ENCODE results near the gene SLC2A10.

Gene SLC2A10

DNA sequence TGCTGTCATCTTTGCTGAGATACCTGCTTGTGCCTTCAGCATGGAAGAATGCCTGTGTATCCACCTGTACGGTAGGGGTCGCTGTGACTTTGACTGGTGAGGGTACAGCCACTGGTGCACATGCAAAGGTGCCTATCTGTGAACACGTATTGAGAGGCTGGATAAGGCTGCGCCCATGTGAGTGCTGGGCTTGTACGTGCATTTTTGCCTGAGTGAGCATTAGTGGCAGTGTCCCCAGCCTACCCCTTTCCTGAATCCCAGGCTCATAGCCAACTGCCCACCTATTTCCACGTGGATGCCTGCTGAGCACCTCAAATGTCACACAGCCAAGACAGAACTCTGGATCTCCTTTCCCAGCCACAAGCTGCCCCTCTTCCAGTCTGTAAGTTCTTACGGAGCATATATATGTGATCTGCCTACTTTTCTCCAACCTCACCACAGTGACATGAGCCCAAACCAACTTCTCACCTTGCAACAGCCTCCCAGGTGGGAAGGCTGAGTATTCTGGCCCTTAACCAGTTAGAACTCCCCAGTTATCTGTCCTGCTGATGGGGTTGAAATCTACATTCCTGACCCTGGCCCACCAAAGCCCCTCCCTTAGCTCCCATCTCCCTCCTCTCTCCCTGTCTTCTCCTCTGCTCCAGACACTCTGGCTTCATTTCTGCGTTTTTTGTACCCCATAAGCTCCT lies 1.1 kb upstream of the SLC2A10 start (continued):
- TF ChIP-seq, protein P1, sequence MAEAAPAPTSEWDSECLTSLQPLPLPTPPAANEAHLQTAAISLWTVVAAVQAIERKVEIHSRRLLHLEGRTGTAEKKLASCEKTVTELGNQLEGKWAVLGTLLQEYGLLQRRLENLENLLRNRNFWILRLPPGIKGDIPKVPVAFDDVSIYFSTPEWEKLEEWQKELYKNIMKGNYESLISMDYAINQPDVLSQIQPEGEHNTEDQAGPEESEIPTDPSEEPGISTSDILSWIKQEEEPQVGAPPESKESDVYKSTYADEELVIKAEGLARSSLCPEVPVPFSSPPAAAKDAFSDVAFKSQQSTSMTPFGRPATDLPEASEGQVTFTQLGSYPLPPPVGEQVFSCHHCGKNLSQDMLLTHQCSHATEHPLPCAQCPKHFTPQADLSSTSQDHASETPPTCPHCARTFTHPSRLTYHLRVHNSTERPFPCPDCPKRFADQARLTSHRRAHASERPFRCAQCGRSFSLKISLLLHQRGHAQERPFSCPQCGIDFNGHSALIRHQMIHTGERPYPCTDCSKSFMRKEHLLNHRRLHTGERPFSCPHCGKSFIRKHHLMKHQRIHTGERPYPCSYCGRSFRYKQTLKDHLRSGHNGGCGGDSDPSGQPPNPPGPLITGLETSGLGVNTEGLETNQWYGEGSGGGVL (tag by site-specific recombination; IDR thresholded peaks at IDR 0.05), result no peak
- TF ChIP-seq, protein P2, sequence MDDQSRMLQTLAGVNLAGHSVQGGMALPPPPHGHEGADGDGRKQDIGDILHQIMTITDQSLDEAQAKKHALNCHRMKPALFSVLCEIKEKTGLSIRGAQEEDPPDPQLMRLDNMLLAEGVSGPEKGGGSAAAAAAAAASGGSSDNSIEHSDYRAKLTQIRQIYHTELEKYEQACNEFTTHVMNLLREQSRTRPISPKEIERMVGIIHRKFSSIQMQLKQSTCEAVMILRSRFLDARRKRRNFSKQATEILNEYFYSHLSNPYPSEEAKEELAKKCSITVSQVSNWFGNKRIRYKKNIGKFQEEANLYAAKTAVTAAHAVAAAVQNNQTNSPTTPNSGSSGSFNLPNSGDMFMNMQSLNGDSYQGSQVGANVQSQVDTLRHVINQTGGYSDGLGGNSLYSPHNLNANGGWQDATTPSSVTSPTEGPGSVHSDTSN (CRISPR knock-in tag; IDR thresholded peaks at IDR 0.05), result no peak
- TF ChIP-seq IKZF3 (tag by site-specific recombination; IDR thresholded peaks at IDR 0.05) (no peak), RBAK (tag by site-specific recombination; IDR thresholded peaks at IDR 0.05) (no peak), ZNF354C (tag by site-specific recombination; IDR thresholded peaks at IDR 0.05; ENCODE audit: borderline replicate concordance, low read depth) (no peak), ZBTB1 (tag by site-specific recombination; IDR thresholded peaks at IDR 0.05) (no peak), ZNF624 (tag by site-specific recombination; IDR thresholded peaks at IDR 0.05) (no peak)
- TF ChIP-seq, protein P3, sequence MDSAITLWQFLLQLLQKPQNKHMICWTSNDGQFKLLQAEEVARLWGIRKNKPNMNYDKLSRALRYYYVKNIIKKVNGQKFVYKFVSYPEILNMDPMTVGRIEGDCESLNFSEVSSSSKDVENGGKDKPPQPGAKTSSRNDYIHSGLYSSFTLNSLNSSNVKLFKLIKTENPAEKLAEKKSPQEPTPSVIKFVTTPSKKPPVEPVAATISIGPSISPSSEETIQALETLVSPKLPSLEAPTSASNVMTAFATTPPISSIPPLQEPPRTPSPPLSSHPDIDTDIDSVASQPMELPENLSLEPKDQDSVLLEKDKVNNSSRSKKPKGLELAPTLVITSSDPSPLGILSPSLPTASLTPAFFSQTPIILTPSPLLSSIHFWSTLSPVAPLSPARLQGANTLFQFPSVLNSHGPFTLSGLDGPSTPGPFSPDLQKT (IDR thresholded peaks at IDR 0.05; ENCODE audit: borderline replicate concordance, low read depth, low read length), result no peak
- TF ChIP-seq, protein P4, sequence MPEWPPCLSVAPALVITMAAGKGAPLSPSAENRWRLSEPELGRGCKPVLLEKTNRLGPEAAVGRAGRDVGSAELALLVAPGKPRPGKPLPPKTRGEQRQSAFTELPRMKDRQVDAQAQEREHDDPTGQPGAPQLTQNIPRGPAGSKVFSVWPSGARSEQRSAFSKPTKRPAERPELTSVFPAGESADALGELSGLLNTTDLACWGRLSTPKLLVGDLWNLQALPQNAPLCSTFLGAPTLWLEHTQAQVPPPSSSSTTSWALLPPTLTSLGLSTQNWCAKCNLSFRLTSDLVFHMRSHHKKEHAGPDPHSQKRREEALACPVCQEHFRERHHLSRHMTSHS (tag by site-specific recombination; IDR thresholded peaks at IDR 0.05), result no peak

DNA sequence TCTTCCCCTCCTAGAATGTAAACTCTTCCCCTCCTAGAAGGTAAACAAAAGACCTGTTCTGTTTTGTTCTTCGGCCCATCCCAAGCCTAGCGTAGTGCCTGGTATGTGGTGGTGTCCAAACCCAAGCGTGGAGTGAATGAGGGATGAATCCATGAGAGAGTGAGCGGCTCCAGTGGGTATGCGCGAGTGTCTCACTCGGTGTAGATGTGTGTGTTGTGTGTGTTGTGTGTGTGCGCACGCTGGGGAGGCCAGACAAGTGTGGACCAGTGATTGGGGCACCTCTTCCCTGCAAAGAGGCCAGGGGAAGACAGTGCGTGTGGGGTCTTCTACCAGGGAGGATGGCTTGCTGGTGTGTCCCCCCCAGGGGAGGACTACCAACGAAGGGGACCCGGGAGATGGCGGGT lies 392 bp upstream of the SLC2A10 start:
- Histone ChIP-seq H3K4me3 (ENCODE audit: low read depth, low read length) (peak overlapping the region; percentile 52), H3K4me1 (ENCODE audit: control insufficient read depth, insufficient read depth, low read length) (no peaks in the 10 kb centered on the region), H3K36me3 (ENCODE audit: control insufficient read depth in 2 of 2, insufficient read depth in 1 of 2, low read length in 2 of 2) (no peaks in the 10 kb centered on the region), H3K9me3 (ENCODE audit: control insufficient read depth, insufficient read depth, low read depth, low read length) (no peaks in the 10 kb centered on the region), H3K27ac (ENCODE audit: extremely low read depth, low read depth, low read length) (no peak overlapping the region)
- ChIA-PET CTCF (interaction anchor here (0.5 to 2.2 kb wide), 7 partner anchors 10 to 732 kb away, joined by 3 to 8 read pairs (median 4); no protein-coding TSS in a partner anchor), POLR2A (no interaction called here)
- TF ChIP-seq ZSCAN16 (tag by site-specific recombination; IDR thresholded peaks at IDR 0.05) (no peak), GLIS2 (tag by site-specific recombination; IDR thresholded peaks at IDR 0.05) (no peak), ZNF24 (tag by site-specific recombination; IDR thresholded peaks at IDR 0.05) (no peak), ZXDB (tag by site-specific recombination; IDR thresholded peaks at IDR 0.05) (no peak), HOXC10 (CRISPR knock-in tag; IDR thresholded peaks at IDR 0.05) (no peak), ZNF670 (tag by site-specific recombination; IDR thresholded peaks at IDR 0.05; ENCODE audit: low read depth) (no peak), KLF9 (tag by site-specific recombination; IDR thresholded peaks at IDR 0.05; ENCODE audit: low read depth) (no peak), ZNF658 (tag by site-specific recombination; IDR thresholded peaks at IDR 0.05) (no peak), ZBTB20 (tag by site-specific recombination; IDR thresholded peaks at IDR 0.05) (no peak), ZNF416 (tag by site-specific recombination; IDR thresholded peaks at IDR 0.05) (no peak)
- TF ChIP-seq, protein P5, sequence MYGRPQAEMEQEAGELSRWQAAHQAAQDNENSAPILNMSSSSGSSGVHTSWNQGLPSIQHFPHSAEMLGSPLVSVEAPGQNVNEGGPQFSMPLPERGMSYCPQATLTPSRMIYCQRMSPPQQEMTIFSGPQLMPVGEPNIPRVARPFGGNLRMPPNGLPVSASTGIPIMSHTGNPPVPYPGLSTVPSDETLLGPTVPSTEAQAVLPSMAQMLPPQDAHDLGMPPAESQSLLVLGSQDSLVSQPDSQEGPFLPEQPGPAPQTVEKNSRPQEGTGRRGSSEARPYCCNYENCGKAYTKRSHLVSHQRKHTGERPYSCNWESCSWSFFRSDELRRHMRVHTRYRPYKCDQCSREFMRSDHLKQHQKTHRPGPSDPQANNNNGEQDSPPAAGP (tag by site-specific recombination; IDR thresholded peaks at IDR 0.05), result no peak
- TF ChIP-seq, protein P6, sequence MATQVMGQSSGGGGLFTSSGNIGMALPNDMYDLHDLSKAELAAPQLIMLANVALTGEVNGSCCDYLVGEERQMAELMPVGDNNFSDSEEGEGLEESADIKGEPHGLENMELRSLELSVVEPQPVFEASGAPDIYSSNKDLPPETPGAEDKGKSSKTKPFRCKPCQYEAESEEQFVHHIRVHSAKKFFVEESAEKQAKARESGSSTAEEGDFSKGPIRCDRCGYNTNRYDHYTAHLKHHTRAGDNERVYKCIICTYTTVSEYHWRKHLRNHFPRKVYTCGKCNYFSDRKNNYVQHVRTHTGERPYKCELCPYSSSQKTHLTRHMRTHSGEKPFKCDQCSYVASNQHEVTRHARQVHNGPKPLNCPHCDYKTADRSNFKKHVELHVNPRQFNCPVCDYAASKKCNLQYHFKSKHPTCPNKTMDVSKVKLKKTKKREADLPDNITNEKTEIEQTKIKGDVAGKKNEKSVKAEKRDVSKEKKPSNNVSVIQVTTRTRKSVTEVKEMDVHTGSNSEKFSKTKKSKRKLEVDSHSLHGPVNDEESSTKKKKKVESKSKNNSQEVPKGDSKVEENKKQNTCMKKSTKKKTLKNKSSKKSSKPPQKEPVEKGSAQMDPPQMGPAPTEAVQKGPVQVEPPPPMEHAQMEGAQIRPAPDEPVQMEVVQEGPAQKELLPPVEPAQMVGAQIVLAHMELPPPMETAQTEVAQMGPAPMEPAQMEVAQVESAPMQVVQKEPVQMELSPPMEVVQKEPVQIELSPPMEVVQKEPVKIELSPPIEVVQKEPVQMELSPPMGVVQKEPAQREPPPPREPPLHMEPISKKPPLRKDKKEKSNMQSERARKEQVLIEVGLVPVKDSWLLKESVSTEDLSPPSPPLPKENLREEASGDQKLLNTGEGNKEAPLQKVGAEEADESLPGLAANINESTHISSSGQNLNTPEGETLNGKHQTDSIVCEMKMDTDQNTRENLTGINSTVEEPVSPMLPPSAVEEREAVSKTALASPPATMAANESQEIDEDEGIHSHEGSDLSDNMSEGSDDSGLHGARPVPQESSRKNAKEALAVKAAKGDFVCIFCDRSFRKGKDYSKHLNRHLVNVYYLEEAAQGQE (tag by site-specific recombination; IDR thresholded peaks at IDR 0.05), result no peak
- TF ChIP-seq, protein P7, sequence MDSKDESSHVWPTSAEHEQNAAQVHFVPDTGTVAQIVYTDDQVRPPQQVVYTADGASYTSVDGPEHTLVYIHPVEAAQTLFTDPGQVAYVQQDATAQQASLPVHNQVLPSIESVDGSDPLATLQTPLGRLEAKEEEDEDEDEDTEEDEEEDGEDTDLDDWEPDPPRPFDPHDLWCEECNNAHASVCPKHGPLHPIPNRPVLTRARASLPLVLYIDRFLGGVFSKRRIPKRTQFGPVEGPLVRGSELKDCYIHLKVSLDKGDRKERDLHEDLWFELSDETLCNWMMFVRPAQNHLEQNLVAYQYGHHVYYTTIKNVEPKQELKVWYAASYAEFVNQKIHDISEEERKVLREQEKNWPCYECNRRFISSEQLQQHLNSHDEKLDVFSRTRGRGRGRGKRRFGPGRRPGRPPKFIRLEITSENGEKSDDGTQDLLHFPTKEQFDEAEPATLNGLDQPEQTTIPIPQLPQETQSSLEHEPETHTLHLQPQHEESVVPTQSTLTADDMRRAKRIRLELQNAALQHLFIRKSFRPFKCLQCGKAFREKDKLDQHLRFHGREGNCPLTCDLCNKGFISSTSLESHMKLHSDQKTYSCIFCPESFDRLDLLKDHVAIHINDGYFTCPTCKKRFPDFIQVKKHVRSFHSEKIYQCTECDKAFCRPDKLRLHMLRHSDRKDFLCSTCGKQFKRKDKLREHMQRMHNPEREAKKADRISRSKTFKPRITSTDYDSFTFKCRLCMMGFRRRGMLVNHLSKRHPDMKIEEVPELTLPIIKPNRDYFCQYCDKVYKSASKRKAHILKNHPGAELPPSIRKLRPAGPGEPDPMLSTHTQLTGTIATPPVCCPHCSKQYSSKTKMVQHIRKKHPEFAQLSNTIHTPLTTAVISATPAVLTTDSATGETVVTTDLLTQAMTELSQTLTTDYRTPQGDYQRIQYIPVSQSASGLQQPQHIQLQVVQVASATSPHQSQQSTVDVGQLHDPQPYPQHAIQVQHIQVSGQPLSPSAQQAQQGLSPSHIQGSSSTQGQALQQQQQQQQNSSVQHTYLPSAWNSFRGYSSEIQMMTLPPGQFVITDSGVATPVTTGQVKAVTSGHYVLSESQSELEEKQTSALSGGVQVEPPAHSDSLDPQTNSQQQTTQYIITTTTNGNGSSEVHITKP (tag by site-specific recombination; IDR thresholded peaks at IDR 0.05), result no peak
